Left lung (tissue), 10 donors: ENCODE results near the gene WNT7B. TPM values are rescaled to one million over a fixed set of nuclear protein-coding genes. Genes with fewer than 3 reads are reported as not detected.

ENCODE experiments used
- ATAC-seq: fragments of 200-7000 bp; cut with Tn5 transposase; one replicate; pipeline ENCODE4 v1.9.1; 2020; ENCODE audit warnings: moderate library complexity
- DNase-seq, 4 donors: peaks; one replicate each; pipeline ENCODE4 v3.0.0-alpha.2; 2013 to 2020
- H3K27ac ChIP-seq, 2 donors: fragments of 200-600 bp; sonication (generic) in 1 of 2; one replicate each; pipeline versions ENCODE4 v1.5.0 to v1.8.0; 2020 to 2021
- H3K27me3 ChIP-seq, 2 donors: fragments of 200-600 bp; sonication (generic) in 1 of 2; one replicate each; pipeline versions ENCODE4 v1.5.0 to v1.8.0; 2020 to 2021
- H3K36me3 ChIP-seq, 2 donors: fragments of 200-600 bp; sonication (generic) in 1 of 2; one replicate each; pipeline versions ENCODE4 v1.5.0 to v1.8.0; 2020 to 2021
- H3K4me1 ChIP-seq, 2 donors: fragments of 200-600 bp; one replicate each; pipeline ENCODE4 v1.8.0; 2021
- H3K4me3 ChIP-seq, 2 donors: fragments of 200-600 bp; sonication (generic) in 1 of 2; one replicate each; pipeline versions ENCODE4 v1.5.0 to v1.8.0; 2020 to 2021; ENCODE audit warnings: mild to moderate bottlenecking in 1 of 2
- H3K9me3 ChIP-seq, 2 donors: fragments of 200-600 bp; sonication (generic) in 1 of 2; one replicate each; pipeline versions ENCODE4 v1.5.0 to v1.8.0; 2020 to 2021
- intact Hi-C, 2 donors: fragments of 100-400 bp; cut with DNase I; formaldehyde crosslinking; loops; one replicate each; pipeline versions ENCODE4 v1.11.2 to v1.14.2; 2022
- polyA plus RNA-seq, 6 donors: library from polyadenylated mRNA; unstranded; fragments of 120-200 nt; gene quantifications; one replicate each; pipeline ENCODE4 v1.2.1, GENCODE V29; 2013; ENCODE audit not compliant: insufficient read length in 6 of 6
- total RNA-seq, 2 donors: library from RNA; stranded (reverse); fragmentation: NEBNext Ultra II Directional; extraction: Animal tissue kit (Norgen Biotek cat#: 25700); gene quantifications; one replicate each; pipeline ENCODE4 v1.2.1, GENCODE V29; 2021
- TF ChIP-seq, protein P1 (sequence below), 2 donors: fragments of 200-600 bp; sonication (generic) in 1 of 2; IDR thresholded peaks; one replicate each; pipeline versions ENCODE4 v1.5.0 to v1.8.0; 2021; ENCODE audit warnings: antibody characterized with exemption in 2 of 2
- donor health status: DM: no; HTN: yes; CAD: no.
- donor health status: DM: no; HTN: no; CAD: no.

WNT7B gene
- total and polyA plus RNA-seq, 8 donors: 7.2 to 21.7 (median 14.9) TPM

DNA sequence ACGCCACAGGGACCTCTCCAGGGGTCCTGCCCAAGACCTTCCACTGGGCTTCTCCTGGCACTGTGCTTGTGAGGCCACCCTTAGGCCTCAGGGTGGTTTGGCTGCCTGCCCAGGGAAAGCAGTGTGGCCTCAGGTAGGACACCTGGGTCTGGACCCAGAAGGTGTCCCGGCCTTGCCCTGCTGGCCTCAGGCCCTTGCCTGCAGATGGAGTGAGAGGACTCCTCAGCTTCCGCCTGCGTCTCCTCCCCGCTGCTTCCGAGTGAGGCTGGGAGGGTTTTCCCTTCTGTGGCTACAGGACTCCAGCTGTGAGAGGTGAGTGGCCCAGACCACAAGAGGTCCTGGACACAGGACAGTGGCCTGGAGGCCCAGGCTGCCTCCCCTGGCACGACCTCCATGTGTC lies 60.4 kb downstream of the WNT7B start:
- intact Hi-C loops: no loop called here
- Histone ChIP-seq H3K9me3 (peaks cover 0 to 10% of the 10 kb centered on the region in 2 donors), H3K4me1 (peaks cover 5 to 11% of the 10 kb centered on the region in 2 donors), H3K27me3 (peaks cover 0 to 18% of the 10 kb centered on the region in 2 donors), H3K4me3 (no peak overlapping the region), H3K36me3 (no peaks in the 10 kb centered on the region), H3K27ac (no peak overlapping the region)
- no peak for DNase-seq
- TF ChIP-seq, protein P1, sequence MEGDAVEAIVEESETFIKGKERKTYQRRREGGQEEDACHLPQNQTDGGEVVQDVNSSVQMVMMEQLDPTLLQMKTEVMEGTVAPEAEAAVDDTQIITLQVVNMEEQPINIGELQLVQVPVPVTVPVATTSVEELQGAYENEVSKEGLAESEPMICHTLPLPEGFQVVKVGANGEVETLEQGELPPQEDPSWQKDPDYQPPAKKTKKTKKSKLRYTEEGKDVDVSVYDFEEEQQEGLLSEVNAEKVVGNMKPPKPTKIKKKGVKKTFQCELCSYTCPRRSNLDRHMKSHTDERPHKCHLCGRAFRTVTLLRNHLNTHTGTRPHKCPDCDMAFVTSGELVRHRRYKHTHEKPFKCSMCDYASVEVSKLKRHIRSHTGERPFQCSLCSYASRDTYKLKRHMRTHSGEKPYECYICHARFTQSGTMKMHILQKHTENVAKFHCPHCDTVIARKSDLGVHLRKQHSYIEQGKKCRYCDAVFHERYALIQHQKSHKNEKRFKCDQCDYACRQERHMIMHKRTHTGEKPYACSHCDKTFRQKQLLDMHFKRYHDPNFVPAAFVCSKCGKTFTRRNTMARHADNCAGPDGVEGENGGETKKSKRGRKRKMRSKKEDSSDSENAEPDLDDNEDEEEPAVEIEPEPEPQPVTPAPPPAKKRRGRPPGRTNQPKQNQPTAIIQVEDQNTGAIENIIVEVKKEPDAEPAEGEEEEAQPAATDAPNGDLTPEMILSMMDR (IDR thresholded peaks at IDR 0.05): no peak
- ATAC-seq: no peak

DNA sequence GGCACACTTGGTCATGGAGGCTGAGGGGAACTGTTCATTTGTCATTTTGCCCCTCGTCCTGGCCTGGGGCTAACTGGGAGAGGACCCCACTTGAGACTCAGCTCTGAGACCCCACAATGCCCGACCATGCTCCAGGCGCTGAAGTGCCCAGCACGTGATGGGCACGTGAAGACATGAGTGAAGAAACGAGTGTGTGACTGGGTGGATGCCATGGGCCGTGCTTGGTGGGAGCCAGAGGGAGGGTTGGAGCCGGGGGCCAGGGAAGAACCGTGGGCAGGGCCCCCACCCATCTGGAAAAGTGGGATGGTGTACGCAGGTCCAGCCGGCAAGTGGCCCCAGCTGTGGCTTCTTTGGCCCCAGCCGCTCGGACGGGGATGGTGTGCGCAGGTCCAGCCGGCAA lies 61.1 kb downstream of the WNT7B start:
- H3K4me3 ChIP-seq: no peak overlapping the region
- H3K9me3 ChIP-seq: peaks cover 0 to 10% of the 10 kb centered on the region in 2 donors
- no peak for DNase-seq
- intact Hi-C loops: no loop called here
- no peak for ATAC-seq
- H3K4me1 ChIP-seq: peaks cover 5 to 13% of the 10 kb centered on the region in 2 donors
- no peak overlapping the region for H3K27ac ChIP-seq
- no peaks in the 10 kb centered on the region for H3K36me3 ChIP-seq
- peaks cover 0 to 18% of the 10 kb centered on the region in 2 donors for H3K27me3 ChIP-seq
- TF ChIP-seq, protein P1 (IDR thresholded peaks at IDR 0.05): no peak

DNA sequence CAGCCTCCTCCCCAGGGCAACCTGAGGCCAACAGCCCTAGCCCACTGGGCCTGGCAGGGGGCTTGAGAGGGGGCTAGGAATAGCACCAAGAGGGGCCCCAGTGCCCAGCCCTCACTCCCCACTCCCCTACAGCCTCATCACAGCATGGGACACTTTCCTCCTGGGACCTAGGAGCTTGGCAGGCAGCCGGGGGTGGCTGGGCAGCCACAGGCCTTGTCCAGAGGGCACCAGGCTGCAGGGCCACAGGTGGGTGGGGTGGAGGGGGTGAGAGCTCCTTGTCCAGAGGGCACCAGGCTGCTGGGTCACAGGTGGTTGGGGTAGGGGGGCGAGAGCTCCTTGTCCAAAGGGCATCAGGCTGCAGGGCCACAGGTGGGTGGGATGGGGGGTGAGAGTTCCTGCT lies 61.8 kb downstream of the WNT7B start:
- H3K27ac ChIP-seq: no peak overlapping the region
- no peak for DNase-seq
- H3K4me3 ChIP-seq: no peak overlapping the region
- H3K4me1 ChIP-seq: peaks cover 5 to 13% of the 10 kb centered on the region in 2 donors
- no peak for ATAC-seq
- H3K36me3 ChIP-seq: no peaks in the 10 kb centered on the region
- intact Hi-C loops: no loop called here
- H3K9me3 ChIP-seq: peaks cover 0 to 10% of the 10 kb centered on the region in 2 donors
- TF ChIP-seq, protein P1 (IDR thresholded peaks at IDR 0.05): no peak
- peaks cover 0 to 18% of the 10 kb centered on the region in 2 donors for H3K27me3 ChIP-seq

DNA sequence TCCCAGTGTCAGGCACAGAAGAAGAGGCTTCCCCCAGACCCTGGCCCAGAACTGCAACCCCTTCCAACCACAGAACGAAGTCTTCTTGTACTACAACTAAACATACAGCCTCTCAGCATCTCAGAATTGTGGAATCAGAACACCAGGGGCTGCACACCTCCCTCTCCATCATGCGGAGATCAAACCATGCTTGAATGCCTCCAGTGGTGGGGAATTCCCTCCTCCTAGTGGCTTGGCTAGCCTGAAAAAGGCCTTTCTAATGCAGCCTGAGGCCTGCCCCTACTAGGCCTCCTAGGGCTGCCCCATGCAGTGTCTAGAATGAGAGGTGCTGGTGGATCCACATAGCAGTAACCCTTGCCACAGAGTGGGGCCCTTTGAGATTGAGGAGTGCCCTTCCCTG lies 62.7 kb downstream of the WNT7B start:
- ATAC-seq (no peak), DNase-seq (no peak)
- Histone ChIP-seq H3K4me1 (peaks cover 5 to 13% of the 10 kb centered on the region in 2 donors), H3K27ac (no peak overlapping the region), H3K36me3 (no peaks in the 10 kb centered on the region), H3K9me3 (peaks cover 0 to 10% of the 10 kb centered on the region in 2 donors), H3K4me3 (no peak overlapping the region), H3K27me3 (peaks cover 0 to 12% of the 10 kb centered on the region in 2 donors)
- TF ChIP-seq, protein P1 (IDR thresholded peaks at IDR 0.05): no peak
- intact Hi-C loops: no loop called here

DNA sequence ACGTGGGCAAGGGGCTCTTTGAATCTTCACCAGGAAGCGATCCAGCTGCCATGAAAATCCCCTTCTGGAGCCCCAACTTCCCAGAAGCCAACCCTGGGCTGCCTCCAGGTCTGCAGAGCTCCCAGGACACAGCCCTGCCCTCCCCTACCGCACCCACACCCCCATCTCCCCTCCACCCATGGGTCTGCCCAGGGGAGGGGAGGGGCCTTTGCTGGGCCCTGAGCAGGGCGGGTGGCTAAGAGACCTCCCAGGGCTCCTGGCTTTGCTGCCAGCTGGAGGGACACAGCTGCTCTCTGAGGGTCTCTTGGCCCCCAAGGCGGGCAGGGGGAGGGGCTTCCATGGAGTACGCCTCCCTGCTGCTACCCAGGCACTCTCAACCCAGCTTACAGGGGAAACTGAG lies 64.1 kb downstream of the WNT7B start:
- DNase-seq (no peak), ATAC-seq (peak; percentile 39)
- Histone ChIP-seq H3K4me3 (no peak overlapping the region), H3K27me3 (peaks cover 0 to 9% of the 10 kb centered on the region in 2 donors), H3K9me3 (peaks cover 0 to 10% of the 10 kb centered on the region in 2 donors), H3K36me3 (no peaks in the 10 kb centered on the region), H3K4me1 (peaks cover 0 to 13% of the 10 kb centered on the region in 2 donors), H3K27ac (no peak overlapping the region)
- TF ChIP-seq, protein P1 (IDR thresholded peaks at IDR 0.05): no peak
- intact Hi-C loops: no loop called here
